ENCODE data around the gene CIC.

DNA sequence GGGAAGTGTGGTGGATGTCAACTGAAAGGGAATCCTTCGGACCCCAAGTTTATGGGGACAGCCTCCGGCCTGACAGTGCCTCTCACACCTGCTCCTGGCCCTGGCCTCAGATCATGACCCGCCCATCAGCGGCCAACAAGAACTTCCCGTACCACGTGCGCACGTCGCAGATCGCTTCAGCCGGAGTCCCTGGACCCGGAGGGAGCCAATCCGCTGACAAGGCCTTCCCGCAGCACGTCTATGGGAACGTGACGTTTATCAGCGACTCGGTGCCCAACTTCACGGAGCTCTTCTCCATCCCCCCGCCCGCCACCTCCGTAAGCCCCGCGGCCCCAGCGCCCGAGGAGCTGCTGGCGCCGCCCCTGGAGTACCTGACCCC is 54.4 kb downstream of the CIC start:
- no peak for TF ChIP-seq EZH2phosphoT487 (conservative IDR thresholded peaks at IDR 0.05; ENCODE audit: low read length)
- TF ChIP-seq, protein P1, sequence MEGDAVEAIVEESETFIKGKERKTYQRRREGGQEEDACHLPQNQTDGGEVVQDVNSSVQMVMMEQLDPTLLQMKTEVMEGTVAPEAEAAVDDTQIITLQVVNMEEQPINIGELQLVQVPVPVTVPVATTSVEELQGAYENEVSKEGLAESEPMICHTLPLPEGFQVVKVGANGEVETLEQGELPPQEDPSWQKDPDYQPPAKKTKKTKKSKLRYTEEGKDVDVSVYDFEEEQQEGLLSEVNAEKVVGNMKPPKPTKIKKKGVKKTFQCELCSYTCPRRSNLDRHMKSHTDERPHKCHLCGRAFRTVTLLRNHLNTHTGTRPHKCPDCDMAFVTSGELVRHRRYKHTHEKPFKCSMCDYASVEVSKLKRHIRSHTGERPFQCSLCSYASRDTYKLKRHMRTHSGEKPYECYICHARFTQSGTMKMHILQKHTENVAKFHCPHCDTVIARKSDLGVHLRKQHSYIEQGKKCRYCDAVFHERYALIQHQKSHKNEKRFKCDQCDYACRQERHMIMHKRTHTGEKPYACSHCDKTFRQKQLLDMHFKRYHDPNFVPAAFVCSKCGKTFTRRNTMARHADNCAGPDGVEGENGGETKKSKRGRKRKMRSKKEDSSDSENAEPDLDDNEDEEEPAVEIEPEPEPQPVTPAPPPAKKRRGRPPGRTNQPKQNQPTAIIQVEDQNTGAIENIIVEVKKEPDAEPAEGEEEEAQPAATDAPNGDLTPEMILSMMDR (IDR thresholded peaks at IDR 0.05; ENCODE audit: insufficient read depth, low read length, poor library complexity, severe bottlenecking) = no peak
